Peyer's patch (tissue), 4 donors: Measurements from ENCODE around the gene MAPT. TPM values are rescaled to one million over a fixed set of nuclear protein-coding genes. Genes with fewer than 3 reads are reported as not detected.

ENCODE experiments used
- DNase-seq, 3 donors: peaks; one replicate each; pipeline ENCODE4 v3.0.0-alpha.2; 2017 to 2019
- H3K27ac ChIP-seq, 4 donors: fragments of 200-600 bp; sonication (generic); one replicate each; pipeline ENCODE4 v1.5.1; 2016 to 2019
- H3K27me3 ChIP-seq, 2 donors: fragments of 200-600 bp; sonication (generic); one replicate each; pipeline ENCODE4 v1.5.1; 2019
- H3K36me3 ChIP-seq, 3 donors: fragments of 200-600 bp; sonication (generic); one replicate each; pipeline ENCODE4 v1.5.1; 2016 to 2019
- H3K4me1 ChIP-seq, 4 donors: fragments of 200-600 bp; sonication (generic); one replicate each; pipeline ENCODE4 v1.5.1; 2016 to 2019
- H3K4me3 ChIP-seq, 4 donors: fragments of 200-600 bp; sonication (generic); 1 replicate in 3 of 4; 2 replicates in 1 of 4; pipeline ENCODE4 v1.5.1; 2016 to 2019; ENCODE audit warnings: mild to moderate bottlenecking in 1 of 4
- H3K9me3 ChIP-seq, 4 donors: fragments of 200-600 bp; sonication (generic); one replicate each; pipeline ENCODE4 v1.5.1; 2016 to 2019; ENCODE audit warnings: mild to moderate bottlenecking in 1 of 4
- CTCF ChIP-seq, 6 experiments: fragments of 450-650 bp in 4 of 6; fragments of 200-600 bp in 2 of 6; sonication (generic) in 1 of 6; IDR thresholded peaks; one replicate each; pipeline ENCODE4 v1.5.1; 2017 to 2019; ENCODE audit warnings: antibody characterized with exemption in 6 of 6, mild to moderate bottlenecking in 3 of 6, moderate library complexity in 1 of 6
- POLR2A ChIP-seq, 2 donors: fragments of 450-650 bp; IDR thresholded peaks; one replicate each; pipeline ENCODE4 v1.5.1; 2017; ENCODE audit warnings: antibody characterized with exemption in 2 of 2, mild to moderate bottlenecking in 2 of 2, moderate library complexity in 2 of 2
- total RNA-seq, 4 donors: library from RNA; depleted of rRNA; stranded (reverse); fragments of >200 nt; gene quantifications; one replicate each; pipeline ENCODE4 v1.1.0, GENCODE V29; 2016

The MAPT gene
- total RNA-seq, 4 donors from 2014 or later, result 0.35 to 1.6 (median 0.94) TPM; not detected in 1

GRCh38 chr17:46042925-46043324 is 148.6 kb downstream of the MAPT start:
- H3K9me3 ChIP-seq, result no peaks in the 10 kb centered on the region
- H3K4me1 ChIP-seq, result peaks cover 0 to 35% (median 7%) of the 10 kb centered on the region in 4 donors
- H3K27me3 ChIP-seq, result no peaks in the 10 kb centered on the region
- no peak overlapping the region for H3K4me3 ChIP-seq
- TF ChIP-seq POLR2A (IDR thresholded peaks at IDR 0.05), result no peak
- TF ChIP-seq CTCF (IDR thresholded peaks at IDR 0.05), result no peak
- peaks cover 0 to 53% (median 0%) of the 10 kb centered on the region in 3 donors for H3K36me3 ChIP-seq
- H3K27ac ChIP-seq, result no peak overlapping the region
- DNase-seq, result no peak

- H3K4me1 ChIP-seq, result peaks cover 0 to 35% (median 7%) of the 10 kb centered on the region in 4 donors
- TF ChIP-seq POLR2A (IDR thresholded peaks at IDR 0.05) (no peak), CTCF (IDR thresholded peaks at IDR 0.05) (no peak)
- H3K9me3 ChIP-seq, result no peaks in the 10 kb centered on the region
- H3K36me3 ChIP-seq, result peaks cover 0 to 53% (median 0%) of the 10 kb centered on the region in 3 donors
- peak overlapping the region in 1 of 4 donors; percentile 17 for H3K27ac ChIP-seq
- H3K4me3 ChIP-seq, result no peak overlapping the region
- H3K27me3 ChIP-seq, result no peaks in the 10 kb centered on the region
- no peak for DNase-seq
These were observed 149.3 kb downstream of the MAPT start for GRCh38 chr17:46043606-46044005.

GRCh38 chr17:46044286-46044928 is 150.1 kb downstream of the MAPT start:
- Histone ChIP-seq H3K4me1 (peaks cover 0 to 35% (median 7%) of the 10 kb centered on the region in 4 donors), H3K27me3 (no peaks in the 10 kb centered on the region), H3K9me3 (no peaks in the 10 kb centered on the region), H3K4me3 (no peak overlapping the region), H3K36me3 (peaks cover 0 to 53% (median 0%) of the 10 kb centered on the region in 3 donors), H3K27ac (peak overlapping the region in 2 of 4 donors; percentile 33 to 39)
- TF ChIP-seq POLR2A (IDR thresholded peaks at IDR 0.05) (no peak), CTCF (IDR thresholded peaks at IDR 0.05) (peak; percentile 58 to 95 (median 82))
- peak in 2 of 3 donors; percentile 66 to 89 for DNase-seq

GRCh38 chr17:46044989-46045388 is 150.6 kb downstream of the MAPT start:
- no peak overlapping the region for H3K27ac ChIP-seq
- no peaks in the 10 kb centered on the region for H3K9me3 ChIP-seq
- DNase-seq, result no peak

GRCh38 chr17:46045639-46046038 is 151.3 kb downstream of the MAPT start:
- no peaks in the 10 kb centered on the region for H3K9me3 ChIP-seq
- H3K27ac ChIP-seq, result peak overlapping the region in 1 of 4 donors; percentile 32
- no peaks in the 10 kb centered on the region for H3K27me3 ChIP-seq
- H3K4me3 ChIP-seq, result no peak overlapping the region
- H3K4me1 ChIP-seq, result peaks cover 0 to 35% (median 7%) of the 10 kb centered on the region in 4 donors
- no peak for TF ChIP-seq POLR2A (IDR thresholded peaks at IDR 0.05)
- no peak for TF ChIP-seq CTCF (IDR thresholded peaks at IDR 0.05)
- H3K36me3 ChIP-seq, result peaks cover 0 to 57% (median 0%) of the 10 kb centered on the region in 3 donors
- DNase-seq, result no peak

More at GRCh38 chr17:46044989-46045388, 150.6 kb downstream of the MAPT start:
- H3K27me3 ChIP-seq, result no peaks in the 10 kb centered on the region
- no peak overlapping the region for H3K4me3 ChIP-seq
- H3K4me1 ChIP-seq, result peaks cover 0 to 35% (median 7%) of the 10 kb centered on the region in 4 donors
- TF ChIP-seq CTCF (IDR thresholded peaks at IDR 0.05) (no peak), POLR2A (IDR thresholded peaks at IDR 0.05) (no peak)
- peaks cover 0 to 53% (median 0%) of the 10 kb centered on the region in 3 donors for H3K36me3 ChIP-seq
